HepG2 (cell line): Measurements from ENCODE around the gene OVOL3. TPM values are rescaled to one million over a fixed set of nuclear protein-coding genes. Genes with fewer than 3 reads are reported as not detected.
A peak's percentile ranks its signal among the peaks of the same experiment; 100 is the strongest.

ENCODE experiments used
- ATAC-seq: fragments of 200-7000 bp; cut with Tn5 transposase; 3 replicates; pipeline ENCODE4 v1.9.1; 2020; ENCODE audit warnings: mild to moderate bottlenecking, moderate library complexity
- BruUV-seq: library from RNA; stranded (reverse); fragments of 400-500 nt; replicated peaks from 2 replicates; lab custom pipeline; 2021; lab: Mats Ljungman, UMichigan
- CTCF ChIA-PET: fragments of 300-600 bp; formaldehyde crosslinking; extraction: SDS; loops from one replicate; lab custom pipeline; 2021; ENCODE audit warnings: low total read pairs, inconsistent platforms, low intra/inter-chr PET ratio; lab: Yijun Ruan, JAX
- POLR2A ChIA-PET: fragments of 350-600 bp; sonication (Branson Sonifier 250); formaldehyde crosslinking; loops from one replicate; lab custom pipeline; 2020; ENCODE audit warnings: antibody characterized with exemption, inconsistent platforms; lab: Yijun Ruan, JAX
- DNase-seq: peaks from one replicate; pipeline ENCODE4 v3.0.0-alpha.2; 2015; ENCODE audit warnings: low spot score
- FAIRE-seq: peaks from 3 replicates; lab custom pipeline; 2011; peaks lifted over from hg19 to GRCh38; lab: Jason Lieb, UNC
- H2AFZ ChIP-seq: one replicate; pipeline ENCODE4 v1.6.1; 2011; ENCODE audit warnings: low read length, inconsistent platforms
- H3K27ac ChIP-seq: fragments of 300-600 bp; 3 replicates; pipeline ENCODE4 v1.8.0; 2011; ENCODE audit warnings: mixed run types, mild to moderate bottlenecking, mixed read lengths, low read length, inconsistent platforms; ENCODE audit not compliant: insufficient read depth; ENCODE audit errors: extremely low read length
- H3K27me3 ChIP-seq, 2 experiments: fragments of 200-600 bp in 1 of 2; 2 replicates in 1 of 2; 3 replicates in 1 of 2; pipeline versions ENCODE4 v1.6.0 to v1.8.0; 2011; ENCODE audit warnings: low read length in 2 of 2, mild to moderate bottlenecking in 2 of 2, moderate library complexity in 2 of 2, inconsistent platforms in 1 of 2; ENCODE audit not compliant: insufficient read depth in 2 of 2, control insufficient read depth in 1 of 2
- H3K36me3 ChIP-seq, 2 experiments: fragments of 200-600 bp in 1 of 2; replicated peaks in 1 of 2; 2 replicates in 1 of 2; 3 replicates in 1 of 2; pipeline versions ENCODE4 v1.5.1 to v1.8.0; 2011; ENCODE audit warnings: low read length in 2 of 2, inconsistent platforms in 1 of 2; ENCODE audit not compliant: insufficient read depth in 2 of 2, control insufficient read depth in 1 of 2
- H3K4me1 ChIP-seq: 2 replicates; pipeline ENCODE4 v1.5.1; 2012; ENCODE audit warnings: low read length, inconsistent platforms; ENCODE audit not compliant: insufficient read depth
- H3K4me2 ChIP-seq: 2 replicates; pipeline ENCODE4 v1.6.0; 2011; ENCODE audit warnings: low read depth, low read length, inconsistent platforms
- H3K4me3 ChIP-seq, 3 experiments: fragments of 200-600 bp in 1 of 3; sonication (generic), shearing (Covaris generic) in 1 of 3; replicated peaks in 1 of 3; 2 replicates each; pipeline ENCODE4 v1.5.1; 2011 to 2016; ENCODE audit warnings: low read length in 3 of 3, inconsistent platforms in 2 of 3, low read depth in 2 of 3, mild to moderate bottlenecking in 2 of 3, control low read depth in 1 of 3, mixed read lengths in 1 of 3; ENCODE audit not compliant: insufficient read depth in 1 of 3
- H3K79me2 ChIP-seq: one replicate; pipeline ENCODE4 v1.6.1; 2011; ENCODE audit warnings: low read length, inconsistent platforms; ENCODE audit not compliant: insufficient read depth
- H3K9ac ChIP-seq: 2 replicates; pipeline ENCODE4 v1.6.0; 2011; ENCODE audit warnings: mild to moderate bottlenecking, low read depth, low read length, inconsistent platforms; ENCODE audit not compliant: insufficient read depth
- H3K9me3 ChIP-seq: 2 replicates; pipeline ENCODE4 v1.5.1; 2012; ENCODE audit warnings: mild to moderate bottlenecking, low read length
- H4K20me1 ChIP-seq: 2 replicates; pipeline ENCODE4 v1.6.0; 2011; ENCODE audit warnings: inconsistent platforms, mild to moderate bottlenecking, low read length, moderate library complexity; ENCODE audit not compliant: insufficient read depth
- AGO2 ChIP-seq: fragments of 200-400 bp; formaldehyde crosslinking; optimal IDR thresholded peaks from 2 replicates; pipeline ENCODE3; 2017; ENCODE audit warnings: mild to moderate bottlenecking, low read depth, low read length, moderate library complexity
- PAF1 ChIP-seq: IDR thresholded peaks from 2 replicates; pipeline ENCODE4 v1.6.1; 2016; ENCODE audit warnings: missing genetic modification reagents, missing compliant biosample characterization
- POLR2AphosphoS2 ChIP-seq: IDR thresholded peaks from 2 replicates; pipeline ENCODE4 v1.6.1; 2011; ENCODE audit warnings: low read depth, low read length, improper control_type of control experiment
- RBFOX2 ChIP-seq: fragments of 200-400 bp; formaldehyde crosslinking; IDR thresholded peaks from 2 replicates; pipeline ENCODE4 v1.6.1; 2017; ENCODE audit warnings: low read depth, mild to moderate bottlenecking, low read length
- RFX5 ChIP-seq: IDR thresholded peaks from 2 replicates; pipeline ENCODE4 v1.6.1; 2011; ENCODE audit warnings: low read depth, low read length, improper control_type of control experiment
- TBX3 ChIP-seq: fragments of 450-650 bp; IDR thresholded peaks from 2 replicates; pipeline ENCODE4 v1.6.1; 2017; ENCODE audit warnings: antibody characterized with exemption, mild to moderate bottlenecking, inconsistent platforms, borderline replicate concordance
- ZNF552 ChIP-seq: sonication (generic); formaldehyde crosslinking; IDR thresholded peaks from 2 replicates; pipeline ENCODE4 v1.9.0; 2022; ENCODE audit warnings: missing genetic modification reagents, mild to moderate bottlenecking, borderline replicate concordance
- ZNF746 ChIP-seq: sonication (generic); formaldehyde crosslinking; IDR thresholded peaks from 2 replicates; pipeline ENCODE4 v1.8.0; 2022; ENCODE audit warnings: mild to moderate bottlenecking, missing genetic modification reagents
- ZNF766 ChIP-seq: sonication (generic); formaldehyde crosslinking; IDR thresholded peaks from 2 replicates; pipeline ENCODE4 v1.5.0; 2020; ENCODE audit warnings: missing genetic modification reagents, borderline replicate concordance
- ZNF782 ChIP-seq: sonication (generic); formaldehyde crosslinking; IDR thresholded peaks from 2 replicates; pipeline ENCODE4 v1.4.0; 2020; ENCODE audit warnings: missing genetic modification reagents, mild to moderate bottlenecking, borderline replicate concordance
- WGBS: methylation state at CpG from one replicate; pipeline ENCODE4 v1.1.6; 2017; ENCODE audit warnings: low lambda C conversion rate; 5-methylcytosine and 5-hydroxymethylcytosine counted together
- in situ Hi-C: cut with HindIII; loops from 2 replicates; pipeline ENCODE4 v1.10.0; 2017; ENCODE audit warnings: low pct_unique_long_range_greater_than_20kb; ENCODE audit not compliant: extremely low pct_ligation_motif_present
- intact Hi-C: fragments of 100-400 bp; cut with micrococcal nuclease; formaldehyde crosslinking; loops from one replicate; pipeline ENCODE4 v1.10.0; 2022; ENCODE audit not compliant: unreplicated experiment
- polyA plus RNA-seq, 8 experiments: library from polyadenylated mRNA; depleted of rRNA in 3 of 8; stranded (reverse) in 7 of 8; unstranded in 1 of 8; fragments of >200 nt; fragmentation: Illumina TruSeq in 4 of 8; extraction: Trizol in 4 of 8; gene quantifications; 2 replicates each; pipeline versions ENCODE4 v1.2.1 to v1.2.3, GENCODE V29; 2011 to 2016; ENCODE audit warnings: low read depth in 4 of 8, missing spikeins in 1 of 8, mixed read lengths in 1 of 8; ENCODE audit not compliant: insufficient read depth in 1 of 8
- total RNA-seq, 5 experiments: library from RNA; depleted of rRNA; stranded (reverse); fragments of >200 nt; fragmentation: Illumina TruSeq; extraction: Trizol; gene quantifications; 2 replicates each; pipeline ENCODE4 v1.2.3, GENCODE V29; 2016; ENCODE audit warnings: low read depth in 1 of 5
- TF ChIP-seq, protein P1 (sequence below): sonication (generic); formaldehyde crosslinking; IDR thresholded peaks from 2 replicates; pipeline ENCODE4 v1.4.0; 2020; ENCODE audit warnings: missing genetic modification reagents

Gene OVOL3
- total and polyA plus RNA-seq, 2 of the 13 experiments (the other 11 are each of a cell fraction or from before 2014, with no cell fraction given): not detected

DNA sequence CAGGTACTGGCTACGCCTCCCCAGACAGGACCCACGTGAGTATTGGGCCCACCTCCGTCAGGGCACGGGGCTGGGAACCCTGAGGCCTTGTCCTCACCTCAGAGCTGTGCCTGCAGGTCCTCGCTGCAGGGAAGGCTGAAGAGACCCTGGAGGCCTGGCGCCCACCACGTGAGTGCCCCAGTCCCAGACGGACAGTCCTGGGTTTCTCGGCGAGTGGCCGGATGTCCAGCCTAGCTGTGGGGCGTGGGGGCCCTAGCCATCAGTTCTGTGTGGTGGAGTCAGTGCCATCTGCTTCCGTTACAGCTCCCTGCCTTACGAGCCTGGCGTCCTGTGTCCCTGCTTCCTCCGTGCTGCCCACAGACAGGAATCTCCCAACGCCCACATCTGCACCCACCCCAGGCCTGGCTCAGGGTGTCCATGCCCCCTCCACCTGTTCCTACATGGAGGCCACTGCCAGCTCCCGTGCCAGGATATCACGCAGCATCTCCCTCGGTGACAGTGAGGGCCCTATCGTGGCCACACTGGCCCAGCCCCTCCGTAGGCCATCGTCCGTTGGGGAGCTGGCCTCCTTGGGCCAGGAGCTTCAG, 7.8 kb upstream of the OVOL3 start:
- in situ Hi-C loops: no loop called here
- BruUV-seq: no TSS peak

DNA sequence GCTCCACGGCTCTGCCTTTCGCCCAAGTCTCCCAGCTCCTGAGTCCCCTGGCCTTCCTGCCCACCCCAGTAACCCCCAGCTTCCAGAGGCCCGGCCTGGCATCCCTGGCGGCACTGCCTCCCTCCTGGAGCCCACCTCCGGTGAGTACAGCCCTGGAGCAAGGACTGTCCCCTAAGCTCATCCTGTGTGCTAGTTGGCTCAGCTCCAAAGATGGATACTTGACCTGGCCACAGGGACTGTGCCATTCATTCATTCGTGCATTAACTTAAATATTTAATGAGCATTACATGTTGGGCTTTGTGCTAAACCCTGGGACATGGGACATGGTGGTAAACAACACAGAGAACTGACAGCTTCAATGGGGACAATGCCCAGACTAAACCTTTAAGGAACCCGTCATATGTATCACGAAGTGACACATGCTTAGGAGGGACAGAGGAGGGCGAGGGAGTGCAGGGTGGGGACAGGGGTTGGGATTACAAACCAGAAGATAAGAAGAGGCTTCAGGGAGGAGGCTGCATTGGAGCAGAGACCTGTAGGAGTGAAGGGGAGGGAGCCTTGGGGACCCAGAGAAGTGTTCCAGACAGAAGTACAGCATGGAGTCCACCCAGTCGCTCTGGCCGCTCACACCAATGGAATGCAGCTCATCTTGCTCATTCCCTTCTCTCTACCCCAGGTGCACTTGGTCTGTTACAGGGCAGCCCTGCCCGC, 6.9 kb upstream of the OVOL3 start:
- CTCF ChIA-PET: no interaction called here
- 97% methylated on average over 8 of the region's 12 CpGs for WGBS
- Histone ChIP-seq H3K27me3 (no peaks in the 10 kb centered on the region), H3K4me2 (no peak overlapping the region), H3K4me3 (no peak overlapping the region), H3K79me2 (no peaks in the 10 kb centered on the region), H3K27ac (no peak overlapping the region), H3K36me3 (peaks cover 25 to 46% of the 10 kb centered on the region in 2 experiments; a peak in 4 of 5 replicates), H2AFZ (no peak overlapping the region), H3K4me1 (no peaks in the 10 kb centered on the region), H3K9ac (no peak overlapping the region), H4K20me1 (no peaks in the 10 kb centered on the region), H3K9me3 (no peaks in the 10 kb centered on the region)
- POLR2A ChIA-PET: interaction anchor here (1.1 to 2.5 kb wide), 2 partner anchors 11 to 16 kb away, joined by 3 to 8 read pairs; partner anchors contain the start of genes POLR2I and TBCB
- TF ChIP-seq PAF1 (CRISPR knock-in tag): no peak
- no peak for TF ChIP-seq ZNF746 (CRISPR knock-in tag)
- TF ChIP-seq ZNF552 (CRISPR knock-in tag): no peak
- TF ChIP-seq, protein P1, sequence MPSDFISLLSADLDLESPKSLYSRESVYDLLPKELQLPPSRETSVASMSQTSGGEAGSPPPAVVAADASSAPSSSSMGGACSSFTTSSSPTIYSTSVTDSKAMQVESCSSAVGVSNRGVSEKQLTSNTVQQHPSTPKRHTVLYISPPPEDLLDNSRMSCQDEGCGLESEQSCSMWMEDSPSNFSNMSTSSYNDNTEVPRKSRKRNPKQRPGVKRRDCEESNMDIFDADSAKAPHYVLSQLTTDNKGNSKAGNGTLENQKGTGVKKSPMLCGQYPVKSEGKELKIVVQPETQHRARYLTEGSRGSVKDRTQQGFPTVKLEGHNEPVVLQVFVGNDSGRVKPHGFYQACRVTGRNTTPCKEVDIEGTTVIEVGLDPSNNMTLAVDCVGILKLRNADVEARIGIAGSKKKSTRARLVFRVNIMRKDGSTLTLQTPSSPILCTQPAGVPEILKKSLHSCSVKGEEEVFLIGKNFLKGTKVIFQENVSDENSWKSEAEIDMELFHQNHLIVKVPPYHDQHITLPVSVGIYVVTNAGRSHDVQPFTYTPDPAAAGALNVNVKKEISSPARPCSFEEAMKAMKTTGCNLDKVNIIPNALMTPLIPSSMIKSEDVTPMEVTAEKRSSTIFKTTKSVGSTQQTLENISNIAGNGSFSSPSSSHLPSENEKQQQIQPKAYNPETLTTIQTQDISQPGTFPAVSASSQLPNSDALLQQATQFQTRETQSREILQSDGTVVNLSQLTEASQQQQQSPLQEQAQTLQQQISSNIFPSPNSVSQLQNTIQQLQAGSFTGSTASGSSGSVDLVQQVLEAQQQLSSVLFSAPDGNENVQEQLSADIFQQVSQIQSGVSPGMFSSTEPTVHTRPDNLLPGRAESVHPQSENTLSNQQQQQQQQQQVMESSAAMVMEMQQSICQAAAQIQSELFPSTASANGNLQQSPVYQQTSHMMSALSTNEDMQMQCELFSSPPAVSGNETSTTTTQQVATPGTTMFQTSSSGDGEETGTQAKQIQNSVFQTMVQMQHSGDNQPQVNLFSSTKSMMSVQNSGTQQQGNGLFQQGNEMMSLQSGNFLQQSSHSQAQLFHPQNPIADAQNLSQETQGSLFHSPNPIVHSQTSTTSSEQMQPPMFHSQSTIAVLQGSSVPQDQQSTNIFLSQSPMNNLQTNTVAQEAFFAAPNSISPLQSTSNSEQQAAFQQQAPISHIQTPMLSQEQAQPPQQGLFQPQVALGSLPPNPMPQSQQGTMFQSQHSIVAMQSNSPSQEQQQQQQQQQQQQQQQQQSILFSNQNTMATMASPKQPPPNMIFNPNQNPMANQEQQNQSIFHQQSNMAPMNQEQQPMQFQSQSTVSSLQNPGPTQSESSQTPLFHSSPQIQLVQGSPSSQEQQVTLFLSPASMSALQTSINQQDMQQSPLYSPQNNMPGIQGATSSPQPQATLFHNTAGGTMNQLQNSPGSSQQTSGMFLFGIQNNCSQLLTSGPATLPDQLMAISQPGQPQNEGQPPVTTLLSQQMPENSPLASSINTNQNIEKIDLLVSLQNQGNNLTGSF: no peak
- TF ChIP-seq RFX5: no peak
- TF ChIP-seq TBX3: no peak
- no peak for TF ChIP-seq POLR2AphosphoS2
- no peak for TF ChIP-seq ZNF766 (CRISPR knock-in tag)
- no peak for TF ChIP-seq ZNF782
- intact Hi-C loops (no loop called here), in situ Hi-C loops (no loop called here)
- BruUV-seq: no TSS peak
- FAIRE-seq (no peak), ATAC-seq (no peak), DNase-seq (no peak)

More for the DNA sequence above, 7.8 kb upstream of the OVOL3 start:
- POLR2A ChIA-PET: interaction anchor here (1.1 to 2.5 kb wide), 2 partner anchors 12 to 17 kb away, joined by 3 to 8 read pairs; partner anchors contain the start of genes POLR2I and TBCB
- no peaks in the 10 kb centered on the region for H4K20me1 ChIP-seq
- ATAC-seq (no peak), DNase-seq (no peak), FAIRE-seq (no peak)
- no peaks in the 10 kb centered on the region for H3K79me2 ChIP-seq
- no peak overlapping the region for H3K4me2 ChIP-seq
- CTCF ChIA-PET: no interaction called here
- H2AFZ ChIP-seq: no peak overlapping the region
- H3K4me1 ChIP-seq: no peaks in the 10 kb centered on the region
- intact Hi-C loops: no loop called here
- H3K36me3 ChIP-seq: peaks cover 25 to 49% of the 10 kb centered on the region in 2 experiments; a peak in 4 of 5 replicates
- H3K27ac ChIP-seq: no peak overlapping the region
- TF ChIP-seq AGO2: peak; percentile 56
- TF ChIP-seq RBFOX2: no peak
- TF ChIP-seq, all 625 proteins: peak for 1
- WGBS: 99% methylated on average over 11 of the region's 24 CpGs
- Histone ChIP-seq H3K9me3 (no peaks in the 10 kb centered on the region), H3K27me3 (no peaks in the 10 kb centered on the region), H3K4me3 (no peak overlapping the region), H3K9ac (no peak overlapping the region)
